Activated effector memory CD4-positive, alpha-beta T cell treated with Interleukin-2 at 50 U/mL for 16 hours (primary cell): Measurements from ENCODE around the gene SERPINB12.

Experiments
- DNase-seq: peaks from one replicate; pipeline ENCODE4 v3.0.0-alpha.2; 2020

SERPINB12 gene

DNA sequence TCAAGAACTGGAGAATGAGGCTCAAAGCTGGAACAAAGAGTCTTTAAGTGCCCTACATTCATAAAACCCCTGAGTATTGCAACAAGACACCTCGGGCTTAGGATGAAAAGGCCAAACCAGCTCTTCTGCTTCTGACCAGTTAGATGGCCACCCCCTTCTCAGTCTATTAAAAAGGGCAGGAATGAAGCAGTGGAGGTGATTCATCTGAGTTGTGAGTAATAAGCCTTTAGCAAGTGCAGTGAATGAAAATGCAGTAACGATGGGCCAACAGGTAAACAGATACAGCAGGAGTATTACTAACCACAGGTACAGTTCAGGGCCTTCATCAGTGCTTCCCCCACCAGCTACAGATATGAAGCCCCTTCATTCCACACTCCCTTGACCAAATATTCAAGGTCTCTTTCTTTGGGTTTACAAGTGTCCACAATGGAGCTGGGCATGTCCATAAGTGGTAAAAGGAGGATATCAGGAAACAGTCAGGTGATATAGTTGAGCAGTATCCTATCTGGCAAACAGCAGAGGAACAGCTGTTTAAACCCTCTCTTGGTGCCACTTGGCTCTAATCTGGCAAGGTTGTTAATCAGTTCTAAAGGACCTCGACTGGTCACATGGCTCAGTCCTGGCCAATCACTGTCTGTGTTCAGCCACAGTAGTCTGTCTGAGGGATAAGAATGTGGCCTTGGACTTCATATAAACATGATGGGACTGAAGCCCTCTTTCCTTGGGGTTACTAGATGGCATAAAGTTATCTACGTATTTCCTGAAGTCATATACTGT lies 62.8 kb downstream of the SERPINB12 start:
- DNase-seq: no peak

- no peak for DNase-seq
Observed at GRCh38 chr18:63606526-63606925, 64.4 kb downstream of the SERPINB12 start.

DNA sequence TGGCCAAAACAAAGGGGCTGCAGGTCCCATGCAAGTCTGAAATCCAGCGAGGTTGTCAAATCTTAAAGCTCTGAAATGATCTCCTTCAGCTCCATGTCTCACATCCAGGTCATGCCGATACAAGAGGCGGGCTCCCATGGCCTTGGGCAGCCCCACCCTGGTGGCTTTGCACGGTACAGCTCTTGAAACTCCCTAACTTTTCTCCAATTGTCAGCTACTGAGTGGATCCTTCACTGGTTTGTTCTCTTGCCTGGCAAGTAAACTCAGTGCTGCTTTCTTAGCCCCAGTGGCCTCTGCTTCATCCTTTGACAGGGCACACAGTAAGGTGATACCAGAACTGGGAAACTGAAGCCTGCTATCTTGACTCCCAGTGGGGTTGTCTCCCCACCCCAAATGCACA lies 71.3 kb downstream of the SERPINB12 start:
- DNase-seq: no peak

DNA sequence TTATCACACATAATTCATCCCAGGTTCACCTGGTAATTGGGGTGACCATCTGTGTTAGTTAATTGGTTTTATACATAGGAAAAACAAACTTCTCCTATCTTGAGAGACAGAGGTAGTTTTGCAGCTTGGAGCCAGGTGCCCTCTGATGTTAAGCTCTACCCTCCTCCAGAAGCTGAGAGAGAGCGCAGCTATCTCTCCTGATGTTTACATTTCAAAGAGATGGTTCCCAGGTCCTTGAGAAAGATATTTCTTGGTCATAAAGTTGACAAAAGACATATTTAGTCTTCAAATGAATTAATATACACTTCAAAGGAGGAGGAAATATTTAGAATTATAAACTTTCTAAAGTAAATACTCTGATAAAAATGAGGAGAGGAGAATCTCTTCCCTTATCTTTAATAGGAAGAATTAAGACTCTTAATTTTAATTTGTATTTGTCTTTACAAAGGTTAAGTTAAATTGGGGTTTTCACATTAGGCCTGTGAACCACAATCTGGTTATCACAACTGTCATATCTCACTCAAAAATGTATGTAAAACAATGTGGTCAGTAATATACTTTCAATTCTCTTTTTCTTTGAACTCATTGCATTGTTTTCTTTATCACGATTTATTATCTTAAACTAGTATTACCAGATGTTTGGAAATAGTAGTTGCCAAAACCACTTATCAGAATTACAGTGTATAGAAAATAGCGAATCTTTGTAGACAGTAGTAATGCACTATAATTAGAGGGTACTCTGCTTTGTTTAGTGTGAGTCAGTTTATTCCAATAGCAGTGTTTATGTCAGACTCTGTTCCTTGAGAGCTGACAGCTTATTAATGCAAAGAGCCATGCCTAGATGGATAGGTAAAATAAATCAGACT lies 75.1 kb downstream of the SERPINB12 start:
- DNase-seq: no peak

DNA sequence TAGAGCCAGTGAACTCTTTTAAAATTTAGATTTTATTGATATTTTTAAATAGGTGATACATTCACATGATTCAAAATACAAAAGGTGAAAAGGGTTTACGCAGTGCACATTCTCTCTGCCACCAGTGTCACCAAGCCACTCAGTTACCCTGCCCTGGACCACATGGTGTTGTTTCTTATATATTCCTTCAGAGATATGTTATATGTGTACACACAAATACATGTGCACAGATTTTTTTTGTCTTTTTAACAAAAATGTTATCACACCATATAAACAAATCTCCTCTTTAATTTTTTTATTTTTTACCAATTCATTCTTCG lies 75.7 kb downstream of the SERPINB12 start:
- no peak for DNase-seq
